GM19240 (cell line): ENCODE data around the gene KCNJ11.

Experiments
- DNase-seq: peaks from one replicate; pipeline ENCODE4 v3.0.0; 2011; ENCODE audit warnings: low spot score; ENCODE audit not compliant: insufficient read length

The KCNJ11 gene

DNA sequence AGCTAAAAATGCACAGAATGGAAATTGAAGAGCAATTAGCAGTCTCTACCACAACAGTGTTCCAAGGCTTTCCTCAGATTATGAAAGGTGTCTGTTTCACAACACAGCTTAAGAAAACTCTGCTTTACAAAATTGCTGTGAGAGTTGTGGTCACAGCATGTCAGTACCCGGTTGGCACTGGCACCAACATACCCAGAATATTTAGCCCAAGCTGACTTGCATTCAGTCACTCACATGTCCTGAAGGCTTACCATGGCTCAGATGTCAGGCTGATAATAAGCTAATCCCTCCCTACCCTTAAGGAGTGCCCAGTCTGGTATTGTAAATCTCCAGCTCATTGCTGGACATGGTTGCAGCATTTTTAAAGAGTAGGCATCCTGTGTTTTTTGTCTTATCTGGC, 22.0 kb downstream of the KCNJ11 start:
- DNase-seq = no peak

DNA sequence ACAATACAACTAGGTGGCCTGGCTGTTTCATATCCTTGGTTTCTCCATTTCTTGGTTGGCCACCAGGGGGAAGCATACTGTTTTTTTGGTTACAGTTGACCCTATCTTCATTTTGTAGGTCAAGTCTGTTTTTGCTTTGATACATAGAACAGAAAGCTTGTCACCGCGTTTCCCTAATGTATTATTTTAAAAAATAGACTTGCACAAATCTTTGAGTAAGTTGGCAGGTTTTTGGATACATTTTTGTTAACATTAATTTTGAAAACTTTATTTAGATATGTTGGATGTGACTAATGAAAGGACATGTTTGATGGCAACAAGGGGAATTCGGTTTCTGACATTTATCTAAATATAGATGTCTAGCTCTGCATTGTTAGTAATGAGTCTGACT, 33.9 kb downstream of the KCNJ11 start:
- DNase-seq = peak; percentile 51

DNA sequence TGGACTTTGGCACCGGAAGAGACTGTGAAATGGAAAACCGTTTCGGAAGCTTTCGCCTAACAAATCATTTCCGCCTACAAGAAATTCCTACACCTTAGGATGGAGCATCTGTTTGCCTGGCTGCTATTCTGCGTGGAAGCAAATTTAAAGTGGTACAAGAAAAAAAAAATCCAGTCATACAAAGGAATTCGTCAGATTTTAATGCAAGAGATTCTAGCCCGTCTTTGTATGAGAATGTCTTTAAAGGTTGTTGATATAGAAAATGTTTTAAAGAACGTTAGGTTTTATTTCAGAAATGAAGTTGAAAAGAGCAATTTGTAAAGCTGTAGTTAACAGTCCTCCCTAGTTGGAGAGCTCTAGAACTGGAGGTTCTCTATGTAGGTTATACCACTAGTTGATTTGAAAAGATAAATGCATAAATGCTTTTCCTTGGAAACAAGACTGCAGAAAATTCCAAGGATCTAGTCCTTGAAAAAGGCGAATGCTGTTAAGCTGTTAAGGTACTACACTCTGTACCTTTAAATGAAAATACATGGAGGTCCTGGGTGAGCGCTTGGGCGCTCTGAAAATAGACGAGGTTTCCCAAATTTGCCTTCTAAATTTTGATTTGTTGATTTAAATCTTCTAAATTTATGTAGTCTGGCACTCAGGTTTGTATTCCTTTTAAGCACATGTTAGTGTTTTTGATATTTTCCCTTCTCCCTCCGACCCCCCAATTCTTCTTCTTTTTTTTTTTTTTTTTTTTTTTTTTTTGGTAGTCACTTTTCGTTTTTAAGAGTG, 34.4 kb downstream of the KCNJ11 start:
- no peak for DNase-seq

DNA sequence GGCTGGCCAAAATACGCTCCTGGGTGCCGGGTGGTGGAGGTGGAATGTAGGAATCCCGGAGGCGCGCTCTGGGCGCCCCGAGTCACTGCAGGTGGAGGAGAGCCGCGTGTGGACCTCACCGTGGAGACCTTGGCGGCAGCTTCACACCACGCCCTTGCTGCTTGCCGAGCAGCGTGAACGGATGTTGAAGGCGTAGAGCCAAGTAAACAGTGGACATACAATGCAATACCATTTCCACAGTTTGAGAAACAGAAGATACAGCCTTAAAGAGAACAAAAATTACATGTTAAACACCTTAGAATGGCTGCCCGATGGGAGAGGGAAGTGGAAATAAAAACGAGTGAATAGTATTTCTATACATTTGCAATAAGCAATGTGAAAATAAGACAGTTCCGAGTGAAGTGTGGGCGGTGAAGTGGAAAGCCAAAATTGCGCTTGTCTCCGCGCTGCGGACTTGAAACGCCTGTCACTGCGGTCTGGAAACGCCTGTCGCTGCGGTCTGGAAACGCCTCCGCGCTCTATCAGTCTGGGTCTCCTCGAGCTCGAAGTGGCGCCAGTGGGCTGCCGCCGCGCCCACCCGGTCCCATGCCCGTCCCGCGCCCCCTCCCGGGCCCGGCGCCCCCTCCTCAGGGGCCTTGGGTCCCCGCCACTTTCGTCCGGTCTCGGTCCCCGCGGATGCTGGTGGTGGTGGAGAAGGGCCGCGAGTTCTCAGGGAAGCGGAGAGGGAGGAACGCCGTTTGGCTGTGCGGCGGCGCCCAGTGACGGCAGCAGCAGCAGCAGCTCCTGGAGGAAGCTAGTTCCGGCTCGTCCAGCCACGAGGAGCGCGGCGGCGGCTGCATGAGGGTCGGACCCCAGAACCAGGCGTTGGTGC, 35.3 kb downstream of the KCNJ11 start:
- no peak for DNase-seq

DNA sequence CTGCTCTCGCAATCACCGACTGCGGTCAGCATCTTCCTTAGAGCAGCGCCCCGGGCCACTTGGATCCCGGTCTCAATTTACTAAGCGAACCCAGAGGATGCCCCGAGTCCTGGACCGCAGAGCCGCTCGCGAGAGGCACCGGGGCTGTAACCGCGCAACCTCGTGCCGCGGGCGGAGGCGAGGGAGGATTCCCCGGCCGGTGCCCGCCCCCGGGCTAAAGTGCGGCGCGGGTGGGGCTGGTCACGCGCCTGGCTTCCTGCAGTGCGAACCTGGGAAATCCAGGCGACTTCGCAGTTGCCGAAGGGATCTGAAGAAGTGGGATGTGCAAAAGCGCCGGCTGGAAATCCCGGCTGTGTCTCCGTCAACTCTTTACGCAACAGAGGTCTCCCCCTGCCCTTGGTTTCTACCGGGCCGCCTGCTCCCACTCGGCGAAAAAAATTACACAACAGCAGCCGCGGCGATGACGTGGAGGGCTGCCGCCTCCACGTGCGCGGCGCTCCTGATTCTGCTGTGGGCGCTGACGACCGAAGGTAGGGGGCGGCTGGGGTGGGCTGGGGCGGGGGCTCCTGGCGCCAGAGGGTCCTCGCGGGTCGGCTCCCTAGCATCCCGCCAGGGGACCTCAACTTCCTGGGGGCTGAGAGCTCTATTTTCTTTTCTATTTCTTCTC, 36.8 kb downstream of the KCNJ11 start, which contains the start of gene NCR3LG1:
TSS of gene NCR3LG1 (plus strand) at position 291 of the 667 bp plus-strand sequence. CDS start at position 461, 170 bp downstream.
- no peak for DNase-seq

DNA sequence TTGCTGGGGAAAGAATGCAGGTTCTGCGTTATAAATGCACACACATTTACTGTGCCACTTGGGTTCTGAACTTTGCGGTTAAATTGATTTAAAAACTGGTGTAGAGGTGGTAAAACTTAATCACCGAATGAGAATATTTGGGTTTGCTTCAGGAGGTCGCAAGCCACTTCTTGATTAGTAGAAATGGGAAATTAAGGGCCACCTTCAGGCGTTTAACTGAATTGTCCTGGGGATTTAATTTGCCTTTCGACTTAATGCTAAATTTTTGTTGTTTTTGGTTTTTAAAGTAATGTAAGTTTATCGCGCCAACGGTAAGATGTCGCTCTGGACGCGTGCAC, 37.3 kb downstream of the KCNJ11 start:
- DNase-seq = no peak

DNA sequence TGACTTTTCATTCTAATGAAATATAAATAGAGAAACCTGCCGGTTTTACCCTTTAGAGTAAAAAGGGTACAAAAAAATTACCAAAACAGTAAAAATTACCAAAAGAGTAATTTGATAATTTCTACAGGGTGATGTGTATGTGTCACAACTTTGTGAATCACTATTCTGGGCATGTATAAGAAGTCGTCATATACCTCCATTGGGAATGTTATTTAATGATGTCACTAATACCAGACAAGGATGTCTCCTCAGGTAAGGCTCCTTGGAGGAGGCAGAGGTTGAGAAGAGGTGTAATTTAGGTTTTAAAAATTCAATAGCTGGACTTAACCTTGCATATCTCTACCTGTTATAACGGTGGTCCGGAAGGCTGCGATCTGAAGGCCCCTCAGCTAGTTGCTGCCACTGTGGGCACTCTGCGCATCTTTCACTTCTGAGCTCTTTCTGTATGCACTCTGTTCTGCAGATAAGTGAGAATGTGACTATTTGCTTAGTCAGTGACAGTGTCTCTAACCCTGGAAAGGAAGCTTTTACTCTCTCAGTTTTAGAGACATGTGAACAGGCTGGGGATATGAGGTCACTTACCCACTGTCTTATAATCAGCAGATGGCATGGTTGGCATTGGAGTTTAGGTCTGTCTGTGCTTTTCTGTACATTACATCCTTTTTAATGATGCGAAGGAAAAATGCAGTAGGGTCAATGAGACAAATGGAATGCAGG, 37.8 kb downstream of the KCNJ11 start:
- no peak for DNase-seq

DNA sequence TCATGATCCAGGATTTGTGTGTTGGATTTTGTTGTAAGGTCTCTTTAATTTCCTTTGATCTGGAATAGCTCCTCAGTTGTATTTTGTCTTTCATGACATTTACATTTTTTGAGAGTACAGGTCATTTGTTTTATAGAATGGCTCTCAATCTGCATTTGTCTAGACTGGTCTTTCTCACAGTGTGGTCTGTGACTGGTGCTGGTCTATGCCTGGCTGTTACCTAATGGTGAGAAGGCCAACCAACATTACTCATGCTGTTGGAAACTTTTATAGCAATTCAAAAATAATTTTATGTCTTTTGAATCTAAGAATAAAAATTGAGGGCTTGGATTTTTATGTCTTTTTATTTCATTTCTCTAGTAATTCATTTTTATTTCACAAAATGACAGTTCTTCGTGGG, 40.8 kb downstream of the KCNJ11 start:
- no peak for DNase-seq

DNA sequence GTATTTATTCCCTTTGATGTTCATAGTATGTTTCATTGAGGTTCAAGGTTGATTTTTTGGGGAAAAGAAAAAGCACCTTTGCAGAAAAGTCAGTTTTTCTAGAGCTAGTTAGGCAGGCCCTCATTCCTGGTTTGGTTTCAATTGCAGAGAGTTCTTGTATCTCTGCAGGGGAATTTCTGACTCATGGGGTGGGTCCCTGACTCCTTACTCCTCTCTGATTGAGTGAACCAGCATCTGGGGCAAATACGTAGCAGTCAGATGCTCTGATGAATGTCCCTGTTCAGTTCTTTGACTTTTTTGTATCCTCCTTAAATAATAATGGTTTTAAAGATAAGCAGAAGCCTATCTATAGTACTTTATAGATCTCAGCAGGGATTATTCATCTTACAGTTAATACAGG, 44.6 kb downstream of the KCNJ11 start:
- DNase-seq = no peak

DNA sequence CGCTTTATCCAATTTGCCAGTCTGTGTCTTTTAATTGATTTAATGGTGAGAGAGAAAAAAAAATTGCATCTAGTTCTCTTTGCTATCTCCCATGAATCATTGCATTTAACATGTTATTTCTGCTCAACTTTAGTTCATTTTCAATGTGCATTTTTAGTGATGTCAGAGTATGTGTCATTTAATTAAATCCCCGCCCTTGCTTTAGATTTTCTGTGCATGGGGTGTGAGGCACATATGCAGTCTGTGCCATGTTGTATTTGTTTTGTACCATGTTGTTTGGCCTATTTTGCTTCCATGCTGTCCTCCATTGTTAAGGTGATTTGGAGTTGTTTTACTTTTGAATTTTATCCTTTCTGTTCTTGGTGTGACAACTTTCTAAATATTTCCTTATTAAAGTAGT, 45.2 kb downstream of the KCNJ11 start:
- no peak for DNase-seq
